GM21390 (cell line): ENCODE data around the gene KCNJ16.

Source experiments
- ATAC-seq: cut with Tn5 transposase; IDR thresholded peaks from one replicate; pipeline ENCODE4 v1.9.1; 2021; ENCODE audit not compliant: unreplicated experiment

The KCNJ16 gene

DNA sequence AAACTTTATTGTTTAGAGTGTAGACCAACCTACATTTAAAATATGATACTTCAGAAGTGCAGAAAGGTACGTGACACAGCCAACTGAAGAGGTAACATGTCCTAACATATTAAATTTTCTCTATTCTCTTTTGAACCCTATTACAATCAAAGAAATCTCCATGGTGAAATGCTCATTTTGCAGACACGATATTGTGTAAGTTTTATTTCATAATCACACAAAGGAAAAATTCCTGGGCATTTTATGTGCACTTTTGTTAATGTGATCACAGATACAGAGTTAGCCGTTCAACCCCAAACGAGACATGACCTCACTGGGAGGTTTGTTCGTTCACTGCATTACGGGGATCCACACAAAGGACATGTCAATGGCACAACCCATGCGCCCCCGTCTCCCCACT lies 21.8 kb downstream of the KCNJ16 start:
- no peak for ATAC-seq

DNA sequence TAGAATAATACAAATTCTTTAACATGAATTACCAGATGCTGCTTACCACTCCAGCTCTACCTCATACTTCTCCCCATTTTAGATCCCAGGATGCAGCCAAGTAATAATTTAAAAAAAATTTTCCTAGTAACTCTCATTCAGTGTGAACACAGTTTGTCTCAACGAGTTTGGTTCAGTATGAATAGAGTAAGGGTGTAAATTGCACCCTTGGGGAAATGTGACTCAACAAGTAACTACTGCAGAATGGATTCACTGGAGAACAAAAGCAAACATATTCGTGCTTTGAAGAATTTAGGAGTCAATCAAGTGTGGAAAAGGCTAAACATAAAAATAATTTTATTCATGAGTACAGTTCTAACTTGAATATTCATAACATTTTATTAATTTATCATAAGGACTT lies 23.0 kb downstream of the KCNJ16 start:
- ATAC-seq: no peak

DNA sequence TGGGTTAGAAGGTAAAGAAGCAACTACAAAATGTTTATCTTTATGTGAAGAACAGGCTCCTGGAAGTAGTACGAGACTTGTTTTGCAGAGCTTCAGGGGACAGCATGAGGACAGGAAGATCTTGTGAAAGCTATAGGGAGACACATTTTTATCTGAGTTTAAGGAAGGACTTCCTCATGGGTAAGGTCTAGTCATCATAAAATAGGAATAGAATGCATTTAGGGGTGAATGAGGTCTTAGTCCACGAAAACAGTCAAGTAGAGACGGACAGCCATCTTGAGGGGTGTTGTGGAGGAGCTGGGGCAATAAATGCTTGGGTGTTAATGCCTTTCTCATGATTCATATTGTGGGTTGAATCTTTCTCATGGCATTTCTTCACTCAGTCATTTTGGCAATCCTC lies 24.3 kb downstream of the KCNJ16 start:
- ATAC-seq: no peak

DNA sequence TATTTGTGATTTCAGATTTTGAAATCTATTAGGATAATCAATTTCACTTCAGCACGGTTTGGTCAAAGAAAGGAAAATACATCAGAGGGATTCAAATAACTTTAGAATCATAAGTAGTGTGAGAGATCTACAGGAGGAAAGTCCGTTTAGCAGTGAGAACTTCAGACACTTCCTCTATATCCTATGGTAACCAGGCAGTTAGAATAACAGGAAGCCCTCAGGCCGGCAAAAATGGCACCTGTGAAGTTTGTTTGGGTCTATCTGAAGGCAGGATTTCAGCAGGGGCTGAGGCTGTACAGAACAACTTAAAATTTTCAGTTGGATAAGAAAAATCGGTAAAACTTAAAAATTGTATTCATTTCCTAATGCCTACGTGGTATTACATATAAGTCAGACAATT lies 24.9 kb downstream of the KCNJ16 start:
- ATAC-seq: no peak

DNA sequence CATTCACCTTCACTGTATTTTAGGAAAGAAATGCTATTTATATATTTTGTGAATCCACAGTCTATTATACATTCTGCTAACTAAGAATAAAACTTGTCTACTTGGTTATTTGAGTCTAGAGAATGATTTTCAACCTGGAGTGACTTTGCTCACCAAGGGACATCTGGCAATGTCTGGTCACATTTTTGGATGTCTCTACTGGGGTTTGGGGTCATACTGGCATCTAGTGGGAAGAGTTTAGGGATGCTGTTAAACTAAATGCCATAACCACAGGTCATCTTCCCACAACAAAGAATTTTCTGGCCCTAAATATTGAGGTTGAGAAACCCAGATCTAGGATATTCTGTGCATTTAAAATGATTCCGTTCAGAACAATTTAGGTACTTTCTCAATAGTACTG lies 26.0 kb downstream of the KCNJ16 start:
- no peak for ATAC-seq

DNA sequence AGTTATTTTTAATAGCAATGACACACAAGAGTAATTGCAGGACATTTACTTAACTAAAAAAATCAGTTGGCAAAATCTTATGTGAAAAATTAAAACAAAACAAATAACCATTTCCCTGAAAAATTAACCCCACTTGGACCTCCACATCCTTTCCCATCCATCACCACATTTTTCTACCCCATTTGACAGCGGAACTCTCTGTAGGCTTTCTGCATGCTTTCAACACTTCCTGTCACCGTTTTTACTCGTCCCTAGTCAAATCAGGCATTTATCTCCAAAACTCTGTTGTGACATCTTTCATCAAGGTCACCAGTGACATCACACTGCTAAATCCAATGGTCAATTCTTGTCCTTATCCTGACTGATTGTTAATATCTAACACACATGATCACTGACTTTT lies 27.5 kb downstream of the KCNJ16 start:
- ATAC-seq: no peak

DNA sequence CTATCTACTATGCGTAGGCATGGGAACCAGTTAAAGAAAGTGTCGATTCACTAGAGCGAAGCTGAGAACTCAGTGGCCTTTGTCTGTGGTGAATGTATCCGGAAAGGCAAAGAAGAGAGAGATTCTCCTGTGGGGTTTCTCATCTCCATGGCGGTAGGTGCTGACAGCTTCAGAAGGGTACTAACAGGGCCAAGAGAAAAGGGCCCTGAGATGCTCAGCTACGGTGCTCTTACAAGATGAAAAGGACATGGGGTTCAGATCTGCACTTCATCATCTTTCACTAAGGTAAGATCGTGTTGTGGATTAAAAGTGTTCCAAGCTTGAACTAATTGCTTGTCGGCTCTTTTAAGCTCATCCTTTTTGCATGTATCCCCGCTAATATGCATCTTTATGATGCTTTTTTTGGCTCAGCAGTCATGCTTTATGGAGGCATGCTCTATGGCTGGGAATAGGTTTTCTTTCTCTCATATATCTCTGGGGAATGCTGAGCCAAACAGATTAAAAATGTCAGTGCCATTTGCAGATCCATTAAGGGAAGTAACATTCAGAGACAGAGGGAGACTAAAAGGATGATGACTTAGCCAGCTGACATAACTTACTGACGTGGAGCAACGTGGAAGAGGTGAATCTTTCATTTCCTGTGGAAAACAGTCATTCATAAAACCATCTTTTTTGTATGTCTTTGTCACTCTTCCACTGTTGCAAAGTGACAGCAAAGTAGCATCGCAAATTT lies 29.9 kb downstream of the KCNJ16 start:
- no peak for ATAC-seq

DNA sequence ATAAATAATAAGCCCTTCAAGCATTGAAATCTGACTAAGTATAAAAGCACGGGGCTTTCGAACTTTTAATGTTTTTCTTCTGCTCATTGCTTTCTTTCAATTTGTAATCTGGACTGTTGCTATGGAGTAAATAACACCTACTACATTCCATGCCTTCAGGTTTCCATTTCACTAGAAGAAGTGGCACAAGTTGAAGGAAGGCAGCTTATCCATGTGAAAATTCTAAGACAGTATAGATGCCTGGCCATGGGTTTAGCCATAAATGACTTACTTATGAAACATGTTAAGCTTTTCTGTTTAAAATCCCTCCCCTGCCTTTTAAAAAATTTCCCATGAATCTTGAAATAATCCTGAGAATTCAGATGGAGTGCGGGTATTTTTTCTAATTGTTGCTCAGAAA lies 30.6 kb downstream of the KCNJ16 start:
- ATAC-seq: no peak

DNA sequence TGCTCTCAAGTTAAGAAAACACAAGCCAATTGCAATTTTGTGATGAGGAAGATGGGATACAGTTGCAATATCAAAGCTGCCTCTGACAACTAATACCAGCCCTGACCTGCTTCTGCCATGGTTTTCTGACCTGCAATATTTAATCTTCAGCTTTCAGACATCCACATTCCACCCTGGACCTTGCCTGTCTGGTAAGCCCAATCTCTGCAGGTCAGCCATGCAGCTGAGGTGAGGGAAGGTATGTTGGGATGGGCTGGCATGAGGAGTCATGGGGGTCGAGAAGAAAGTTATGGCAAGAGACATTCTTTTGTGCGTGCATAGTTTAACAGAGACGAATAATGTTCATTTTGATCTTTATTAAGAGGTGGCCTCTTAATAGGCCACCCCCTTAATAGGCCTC lies 31.5 kb downstream of the KCNJ16 start:
- ATAC-seq: no peak

DNA sequence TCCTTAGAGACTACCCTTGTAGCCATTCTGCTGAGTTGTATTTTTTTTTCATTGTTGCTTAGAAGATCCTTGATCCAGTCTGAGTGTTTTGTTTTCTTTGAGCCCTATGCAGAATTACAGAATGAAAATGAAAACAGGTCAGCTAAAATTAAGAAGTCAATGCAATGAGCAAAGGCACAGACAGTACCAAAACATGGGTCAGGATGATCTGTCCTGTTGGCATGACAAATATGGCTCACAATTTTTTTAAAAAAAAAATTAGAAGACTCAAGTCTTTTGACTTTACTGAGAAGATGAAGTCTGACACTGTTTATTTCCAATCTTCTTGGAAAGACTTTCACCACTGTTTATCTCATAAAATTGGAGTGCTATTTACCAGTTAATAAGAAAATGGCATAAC lies 32.4 kb downstream of the KCNJ16 start:
- no peak for ATAC-seq

DNA sequence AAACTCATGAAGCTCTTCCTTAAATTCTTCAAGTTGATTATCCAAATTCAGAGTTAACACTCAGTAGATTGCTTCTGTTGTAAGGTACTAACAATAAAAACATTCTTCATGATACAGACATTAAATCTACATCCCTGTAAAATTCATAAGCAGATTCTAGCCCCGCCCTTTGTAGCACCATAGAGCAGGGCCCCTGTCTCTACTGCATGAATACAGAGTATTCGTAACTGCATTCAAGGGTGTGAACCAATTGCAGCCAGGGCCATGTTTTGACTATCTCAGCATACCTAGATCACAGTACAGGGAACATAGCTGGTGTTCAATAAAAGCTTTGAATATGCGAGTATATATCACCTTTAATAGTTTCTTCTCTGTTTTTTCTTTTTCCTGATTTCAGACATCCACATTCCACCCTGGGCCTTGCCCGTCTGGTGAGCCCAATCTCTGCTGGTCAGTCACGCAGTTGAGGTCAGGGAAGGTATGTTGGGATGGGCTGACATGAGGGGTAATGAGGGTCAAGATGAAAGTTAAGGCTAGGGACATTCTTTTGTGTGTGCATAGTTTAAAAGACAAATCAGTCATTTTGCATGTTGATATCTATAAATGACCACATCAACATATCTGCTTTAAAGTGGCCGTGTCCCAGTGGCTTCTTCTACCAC lies 33.0 kb downstream of the KCNJ16 start:
- no peak for ATAC-seq

DNA sequence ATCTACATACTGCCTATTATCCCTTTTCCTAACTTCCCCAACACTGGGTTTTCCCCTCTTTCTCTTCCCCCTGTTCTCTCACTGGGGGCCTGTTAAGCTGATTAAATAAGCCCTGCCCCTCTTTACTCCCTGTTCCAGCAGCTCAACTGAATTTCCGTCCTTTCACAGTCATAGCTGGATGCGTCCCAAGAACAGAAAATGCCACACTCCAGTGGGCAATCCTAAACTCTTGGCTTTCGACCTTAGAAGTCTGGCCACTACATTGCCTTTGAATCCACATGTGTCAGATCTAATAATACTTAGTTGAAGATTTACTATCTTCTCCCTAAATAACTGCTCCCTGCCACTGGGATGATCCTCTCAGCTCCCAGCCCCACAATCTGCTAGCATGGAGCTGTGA lies 34.5 kb downstream of the KCNJ16 start:
- ATAC-seq: no peak

DNA sequence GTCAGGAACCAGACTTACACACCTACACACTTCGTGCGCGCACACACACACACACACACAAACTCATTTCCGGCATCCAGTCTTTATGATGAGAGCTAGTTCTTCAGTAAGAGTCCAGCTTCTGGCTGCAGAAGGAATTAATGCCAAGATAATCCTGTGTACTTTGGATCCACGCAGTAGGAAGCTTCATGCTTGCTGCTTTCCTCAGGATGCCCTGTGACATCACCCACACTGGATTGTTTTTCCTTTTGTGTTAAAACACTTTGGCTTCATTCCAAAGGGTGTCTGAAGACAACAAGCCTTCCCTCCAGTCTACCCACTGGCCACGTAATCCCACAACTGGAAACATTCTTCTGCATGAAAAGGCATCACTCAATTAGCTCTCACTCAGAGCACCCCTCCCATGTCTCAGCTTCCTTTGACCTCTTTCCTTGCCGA lies 35.4 kb downstream of the KCNJ16 start:
- ATAC-seq: no peak

DNA sequence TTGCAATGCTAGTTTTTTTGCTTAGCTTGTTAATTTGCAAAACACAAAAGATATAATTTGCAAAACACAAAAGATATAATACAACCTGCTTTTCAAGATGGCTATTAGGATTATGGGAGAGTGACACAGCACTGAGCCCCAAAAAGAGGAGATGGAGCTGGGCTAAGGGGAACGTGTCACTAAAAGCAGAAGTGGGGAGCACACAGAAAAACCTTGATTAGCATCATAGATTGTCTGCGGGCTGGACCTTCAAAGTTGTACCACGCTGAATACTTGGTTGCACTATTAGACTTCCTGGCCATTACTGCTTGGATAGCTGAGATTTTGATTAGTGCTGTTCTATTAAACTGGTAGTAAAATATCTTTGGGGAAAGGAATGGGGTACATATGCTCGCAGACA lies 36.2 kb downstream of the KCNJ16 start:
- ATAC-seq: no peak

DNA sequence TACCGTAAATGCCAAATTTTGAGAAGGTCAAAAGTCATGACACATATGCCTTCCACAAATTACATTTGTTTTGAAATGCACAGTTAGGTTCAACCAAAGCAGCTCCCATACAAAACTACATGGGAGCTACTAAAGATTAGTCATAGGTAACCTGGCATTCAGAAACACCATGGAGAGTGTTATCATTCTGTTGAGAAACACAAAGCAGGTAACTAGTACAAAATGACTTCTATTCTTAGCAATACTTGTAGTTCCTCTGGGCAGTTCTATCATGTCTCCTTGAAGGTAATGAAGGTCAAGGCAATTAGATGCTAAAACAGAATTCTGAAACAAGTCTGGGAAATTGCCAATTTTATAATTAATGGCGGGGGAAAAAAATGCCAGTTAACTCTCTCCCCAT lies 39.4 kb downstream of the KCNJ16 start:
- ATAC-seq: no peak

DNA sequence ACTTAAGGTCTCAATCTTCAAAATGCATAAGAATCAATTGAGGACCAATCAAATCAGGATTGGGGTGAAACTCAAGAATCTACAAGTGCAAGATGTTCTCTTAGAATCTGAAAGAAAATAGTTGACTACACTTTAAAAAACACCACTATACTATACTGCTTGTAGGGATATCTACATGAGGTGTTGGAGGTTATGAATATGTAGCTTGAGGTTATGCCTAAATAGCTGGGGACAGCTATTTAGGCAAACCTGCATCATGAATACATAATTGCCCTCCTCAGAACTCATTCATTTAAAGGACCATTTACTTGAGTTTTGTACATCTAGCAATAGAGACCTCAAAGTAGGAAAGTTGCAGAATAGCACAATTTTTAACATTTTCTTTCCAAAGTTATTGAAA lies 40.1 kb downstream of the KCNJ16 start:
- no peak for ATAC-seq

DNA sequence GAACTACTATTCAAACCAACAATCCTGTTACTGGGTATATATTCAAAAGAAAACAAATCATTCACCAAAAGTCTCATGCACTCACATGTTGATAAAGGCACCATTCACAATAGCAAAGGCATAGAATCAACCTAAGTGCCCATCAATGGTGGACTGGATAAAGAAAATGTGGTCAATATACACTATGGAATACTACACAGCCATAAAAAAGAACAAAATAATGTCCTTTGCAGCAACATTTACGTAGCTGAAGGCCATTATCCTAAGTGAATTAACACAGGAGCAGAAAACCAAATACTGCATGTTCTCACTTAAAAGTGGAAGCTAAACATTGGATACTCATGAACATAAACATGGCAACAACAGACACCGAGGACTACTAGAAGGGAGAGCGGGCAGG lies 41.9 kb downstream of the KCNJ16 start:
- ATAC-seq: no peak

DNA sequence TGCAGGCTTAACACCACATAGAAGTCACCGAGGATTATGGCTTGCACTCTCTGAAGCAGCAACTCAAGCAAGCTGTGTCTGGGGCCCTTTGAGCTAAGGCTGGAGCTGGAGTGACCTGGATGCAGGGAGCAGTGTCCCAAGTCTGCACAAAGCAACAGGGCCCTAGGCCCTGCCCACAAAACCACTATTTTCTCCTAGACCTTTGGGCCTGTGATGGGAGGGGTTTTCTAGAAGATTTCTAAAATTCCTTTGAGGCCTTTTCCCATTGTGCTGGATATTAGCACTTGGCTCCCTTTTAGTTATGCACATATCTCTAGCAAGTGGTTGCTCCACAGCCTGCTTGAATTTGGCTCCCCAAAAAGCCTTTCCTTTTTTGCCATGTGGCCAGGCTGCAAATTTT lies 44.5 kb downstream of the KCNJ16 start:
- no peak for ATAC-seq

DNA sequence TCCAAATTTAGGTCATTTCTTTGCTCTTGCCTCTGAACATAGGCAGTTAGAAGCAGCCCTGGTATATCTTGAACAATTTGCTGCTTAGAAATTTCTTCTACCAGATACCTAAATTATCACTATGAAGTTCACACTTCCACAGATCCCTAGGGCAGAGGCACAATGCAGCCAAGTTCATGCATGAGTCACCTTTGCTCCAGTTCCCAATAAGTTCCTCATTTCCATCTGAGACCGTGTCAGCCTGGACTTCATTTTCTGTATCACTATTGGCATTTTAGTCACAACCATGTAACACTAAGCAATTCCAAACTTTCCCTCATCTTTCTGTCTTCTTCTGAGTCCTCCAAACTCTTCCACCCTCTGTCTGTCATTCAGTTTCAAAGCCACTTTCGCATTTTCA lies 45.0 kb downstream of the KCNJ16 start:
- ATAC-seq: no peak

DNA sequence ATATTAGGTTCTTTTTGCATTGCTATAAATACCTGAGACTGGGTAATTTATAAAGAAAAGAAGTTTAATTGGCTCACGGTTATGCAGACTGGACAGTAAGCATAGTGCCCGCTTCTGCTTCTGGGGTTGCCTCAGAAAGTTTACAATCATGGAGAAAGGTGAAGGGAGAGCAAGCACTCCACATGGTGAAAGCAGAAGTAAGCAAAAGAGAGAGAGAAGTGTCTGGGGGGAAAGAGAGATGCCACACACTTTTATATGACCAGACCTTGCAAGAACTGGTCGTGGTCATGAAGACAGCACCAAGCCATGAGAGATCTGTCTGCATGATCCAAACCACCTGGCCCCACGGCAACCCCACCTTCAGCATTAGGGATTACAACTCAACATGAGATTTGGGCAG lies 45.4 kb downstream of the KCNJ16 start:
- ATAC-seq: no peak

DNA sequence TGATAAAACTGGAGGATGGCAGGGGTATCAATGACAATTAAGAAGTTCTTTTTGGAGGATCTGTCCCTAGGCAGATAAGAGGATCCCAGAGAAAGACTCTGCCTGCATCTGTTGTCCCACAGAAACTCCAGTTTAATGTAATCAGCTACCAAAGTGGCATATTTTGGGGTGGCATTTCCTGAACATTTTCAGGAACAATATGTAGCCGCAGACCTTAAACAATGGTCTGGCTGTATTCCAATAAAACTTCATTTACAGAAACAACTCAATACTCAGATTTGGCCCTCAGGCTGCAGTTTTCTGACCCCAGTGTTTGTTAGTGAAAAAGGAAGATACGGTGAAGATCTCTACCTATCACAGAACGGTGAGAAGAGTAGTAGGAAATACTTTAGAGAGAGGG lies 46.1 kb downstream of the KCNJ16 start:
- no peak for ATAC-seq

DNA sequence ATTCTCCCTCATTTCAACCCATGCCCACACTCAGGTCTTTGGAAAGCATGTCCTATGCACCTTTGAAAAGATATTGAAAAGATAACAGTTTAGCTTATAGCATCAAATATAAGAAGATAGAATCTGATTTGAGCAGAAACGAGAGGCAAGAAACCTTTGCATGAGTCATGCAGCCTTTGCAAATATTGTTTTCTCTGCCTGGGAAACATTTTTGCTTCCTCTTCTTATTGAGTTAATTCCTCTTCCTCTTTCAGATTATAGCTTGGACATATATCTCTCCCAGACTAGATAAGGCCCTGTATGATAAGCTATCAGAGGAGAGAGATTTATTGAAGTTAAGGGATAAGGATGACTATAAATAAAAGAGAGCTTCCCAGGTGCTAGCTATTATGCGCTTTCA lies 48.2 kb downstream of the KCNJ16 start:
- no peak for ATAC-seq

DNA sequence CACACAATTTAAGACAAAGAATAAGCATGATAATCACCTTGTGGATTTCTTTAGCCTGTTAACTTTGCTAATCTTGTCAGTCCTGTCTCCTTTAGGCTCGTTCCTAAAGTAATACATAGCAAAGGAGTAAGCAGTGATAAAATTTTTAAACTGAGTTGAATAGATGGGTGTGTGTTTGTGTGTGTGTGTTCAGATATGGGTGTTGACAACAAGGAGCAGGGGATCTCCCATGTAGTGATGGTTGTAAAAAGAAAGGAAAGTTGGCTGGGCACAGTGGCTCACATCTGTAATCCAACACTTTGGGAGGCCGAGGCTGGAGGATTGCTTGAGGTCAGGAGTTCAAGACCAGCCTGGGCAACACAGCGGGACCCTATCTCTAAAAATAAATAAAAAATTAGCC lies 49.7 kb downstream of the KCNJ16 start:
- no peak for ATAC-seq
